ENCODE results near the gene OR8B4. TPM values are rescaled to one million over a fixed set of nuclear protein-coding genes. Genes with fewer than 3 reads are reported as not detected.
"Not testable (repeated sequence)": the region's sequence is repeated elsewhere in the genome, so short reads cannot be mapped to it uniquely, and the experiment has no call there.

The OR8B4 gene
- polyA plus RNA-seq, 3 donors, result not detected

DNA sequence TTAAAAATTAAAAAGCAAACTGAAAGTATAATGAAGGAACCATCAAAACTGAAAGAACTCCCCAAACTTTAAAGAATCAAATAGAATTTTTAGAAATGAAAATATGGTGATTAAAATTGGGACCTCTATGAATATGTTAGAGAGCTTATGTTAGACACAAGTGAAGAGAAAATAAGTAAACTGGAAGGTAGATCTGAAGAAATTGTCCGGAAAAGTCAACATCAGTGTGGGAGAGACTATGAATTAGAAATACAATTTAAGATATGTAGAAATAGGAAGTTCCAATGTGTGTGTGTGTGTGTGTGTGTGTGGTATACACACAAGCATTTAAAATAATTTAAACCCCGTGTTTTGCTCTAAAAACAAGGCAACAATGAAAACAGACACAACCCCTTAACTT lies 4.9 kb upstream of the OR8B4 start:
- H3K27ac ChIP-seq (ENCODE audit: low read depth, low read length), result no peak overlapping the region
- 74 to 86% (median 76%) methylated on average over 2 of the region's 2 CpGs for WGBS, 3 donors

DNA sequence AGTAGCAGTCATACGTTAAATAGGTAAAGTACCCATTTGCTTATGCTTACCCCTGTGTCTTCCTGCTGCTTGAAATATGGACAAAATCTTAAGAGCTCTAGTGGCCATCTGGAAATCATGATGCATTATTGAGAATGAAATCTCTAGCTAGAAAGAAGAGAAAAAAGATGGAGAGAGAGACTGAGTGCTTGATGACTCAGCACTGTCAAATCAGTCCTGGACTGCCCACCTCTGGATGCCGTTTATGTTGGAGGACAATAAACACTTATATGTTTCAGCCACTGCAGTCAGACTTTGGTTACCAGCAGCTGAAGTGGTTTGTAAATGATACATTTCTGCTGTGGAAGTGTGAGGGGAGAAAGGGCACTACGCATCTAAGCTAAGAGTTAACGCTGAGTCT lies 3.6 kb downstream of the OR8B4 start:
- H3K27ac ChIP-seq (ENCODE audit: low read depth, low read length), result no peak overlapping the region
- 64 to 76% (median 74%) methylated on average over 4 of the region's 4 CpGs for WGBS, 3 donors

DNA sequence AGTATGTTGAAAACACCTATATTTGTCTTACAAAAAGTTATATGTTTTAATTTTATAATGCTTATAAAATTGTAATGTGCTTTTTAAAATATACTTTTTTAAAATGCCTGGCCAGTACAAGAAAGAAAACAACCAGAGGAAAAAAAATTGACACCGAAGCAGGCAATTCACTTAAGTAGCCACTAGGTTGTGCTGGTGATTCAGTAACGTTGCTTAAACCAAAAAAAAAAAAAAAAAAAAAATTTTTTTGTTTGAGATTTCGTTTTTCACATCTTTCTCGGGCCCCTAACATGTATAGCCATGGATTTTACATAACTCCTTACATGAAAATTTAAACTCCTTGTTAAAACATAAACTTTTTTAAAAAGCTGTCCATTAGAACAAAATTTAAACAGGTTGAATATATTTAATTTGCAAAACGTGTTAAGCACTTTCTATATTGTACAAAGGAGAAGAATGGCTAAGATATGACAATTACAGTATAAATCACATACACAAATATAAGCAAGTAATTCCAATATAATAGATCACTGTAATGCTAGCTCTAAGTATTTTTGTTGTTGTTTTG lies 9.2 kb downstream of the OR8B4 start:
- WGBS, 3 donors, result 14 to 20% (median 18%) methylated on average over 5 of the region's 5 CpGs
- no peak overlapping the region for H3K27ac ChIP-seq (ENCODE audit: low read depth, low read length)

DNA sequence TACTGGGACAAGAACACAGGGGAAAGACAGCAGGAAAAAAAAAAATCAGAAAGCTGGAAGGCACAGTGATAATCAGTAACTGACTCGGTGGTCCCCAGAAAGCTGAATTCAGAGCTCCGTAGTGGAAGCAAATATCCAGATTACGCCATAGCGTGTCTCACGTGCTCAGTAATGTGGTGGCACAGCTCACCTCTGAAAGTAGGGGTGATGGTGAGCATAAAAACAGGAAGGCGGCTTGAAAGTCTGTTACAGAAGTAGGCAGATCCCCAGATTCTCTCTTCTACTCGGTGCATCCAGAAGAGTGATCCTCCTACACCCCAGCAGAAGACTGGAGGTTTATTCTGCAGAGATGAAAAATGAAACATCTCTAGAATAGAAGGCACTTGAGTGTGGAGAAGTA lies 14.8 kb downstream of the OR8B4 start:
- WGBS, 3 donors, result 71 to 86% (median 79%) methylated on average over 7 of the region's 7 CpGs
- H3K27ac ChIP-seq (ENCODE audit: low read depth, low read length), result no peak overlapping the region

DNA sequence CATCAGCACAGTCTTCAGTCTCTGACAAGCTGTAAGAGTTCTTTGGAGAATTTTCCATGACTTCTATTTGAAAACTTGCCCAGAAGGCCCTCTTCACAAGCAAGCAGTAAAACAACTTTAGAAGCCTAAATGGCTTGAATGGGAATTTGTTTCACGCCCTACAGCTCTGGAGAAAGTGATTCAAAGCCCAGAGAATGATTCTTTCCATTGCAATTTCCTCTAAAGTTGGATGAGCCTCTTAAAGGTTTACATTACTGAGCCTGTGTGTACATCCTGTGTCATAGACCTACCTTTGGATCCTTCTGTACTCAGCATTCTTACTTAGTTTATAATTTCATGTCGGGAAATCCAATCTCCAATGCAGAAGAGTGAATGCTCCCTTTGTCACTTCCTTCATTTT lies 19.1 kb downstream of the OR8B4 start:
- WGBS, 3 donors, result 47 to 69% (median 51%) methylated on average over 2 of the region's 2 CpGs
- H3K27ac ChIP-seq (ENCODE audit: low read depth, low read length), result no peak overlapping the region

DNA sequence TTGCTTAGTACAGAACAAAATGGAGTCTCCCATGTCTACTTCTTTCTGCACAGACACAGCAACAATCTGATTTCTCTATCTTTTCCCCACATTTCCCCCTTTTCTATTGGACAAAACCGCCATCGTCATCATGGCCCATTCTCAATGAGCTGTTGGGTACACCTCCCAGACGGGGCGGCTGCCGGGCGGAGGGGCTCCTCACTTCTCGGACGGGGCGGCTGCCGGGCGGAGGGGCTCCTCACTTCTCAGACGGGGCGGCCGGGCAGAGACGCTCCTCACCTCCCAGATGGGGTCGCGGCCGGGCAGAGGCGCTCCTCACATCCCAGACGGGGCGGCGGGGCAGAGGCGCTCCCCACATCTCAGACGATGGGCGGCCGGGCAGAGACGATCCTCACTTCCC lies 21.5 kb downstream of the OR8B4 start:
- WGBS, 3 donors, result 91 to 94% (median 94%) methylated on average over 16 to 24 of the region's 27 CpGs
- not testable (repeated sequence) for H3K27ac ChIP-seq (ENCODE audit: low read depth, low read length)

DNA sequence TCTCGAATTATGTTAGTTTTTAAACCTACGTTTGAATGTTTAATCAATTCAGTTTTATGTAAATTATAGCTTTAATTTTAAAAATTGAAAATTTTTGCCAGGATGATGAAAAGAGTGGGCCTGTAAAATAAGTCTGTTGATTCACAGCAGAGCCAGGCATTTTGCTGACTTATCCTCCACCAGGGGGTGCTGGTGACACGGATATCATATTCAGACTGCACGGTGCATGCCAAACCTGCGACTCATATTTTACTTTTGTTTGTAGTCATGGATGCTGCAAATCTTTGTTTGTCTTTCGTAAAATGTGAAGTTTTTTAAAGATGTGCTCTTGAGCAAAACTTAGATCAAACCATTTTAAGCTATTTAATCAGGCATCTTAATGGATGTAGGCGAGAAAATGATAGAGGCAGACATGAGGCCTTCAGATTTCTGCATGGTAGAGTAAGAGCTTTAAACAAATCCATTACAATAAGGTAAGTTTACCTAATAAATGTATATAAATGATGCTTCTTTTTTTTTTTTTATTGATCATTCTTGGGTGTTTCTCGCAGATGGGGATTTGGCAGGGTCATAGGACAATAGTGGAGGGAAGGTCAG lies 22.2 kb downstream of the OR8B4 start:
- H3K27ac ChIP-seq (ENCODE audit: low read depth, low read length), result no peak overlapping the region
- 42 to 44% (median 44%) methylated on average over 8 of the region's 8 CpGs for WGBS, 3 donors

DNA sequence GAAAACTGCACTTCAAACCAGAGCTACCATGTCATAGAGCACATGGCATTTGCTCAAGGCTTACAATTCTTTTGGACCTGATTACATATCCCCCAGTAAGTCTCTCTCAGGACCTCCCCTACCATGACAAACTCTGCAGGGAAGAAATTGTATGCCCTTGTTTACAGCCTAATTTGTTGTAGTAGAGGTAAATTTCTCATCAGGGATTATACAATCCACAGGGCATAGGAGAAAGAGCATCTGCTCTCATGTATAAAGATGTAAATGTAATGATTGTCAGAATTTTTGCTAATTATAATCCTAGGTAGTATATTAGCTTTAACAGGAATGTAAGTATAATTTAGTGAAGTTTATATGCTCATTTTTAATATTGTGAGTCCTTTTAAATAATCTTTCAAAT lies 25.7 kb downstream of the OR8B4 start, which contains the start of gene OR8B3:
Gene OR8B3, minus strand, starts transcription at position 101 of the 400 bp plus-strand sequence. CDS start 1,673 bp downstream, outside the sequence.
- H3K27ac ChIP-seq (ENCODE audit: low read depth, low read length), result no peak within 1 kb of the TSS

DNA sequence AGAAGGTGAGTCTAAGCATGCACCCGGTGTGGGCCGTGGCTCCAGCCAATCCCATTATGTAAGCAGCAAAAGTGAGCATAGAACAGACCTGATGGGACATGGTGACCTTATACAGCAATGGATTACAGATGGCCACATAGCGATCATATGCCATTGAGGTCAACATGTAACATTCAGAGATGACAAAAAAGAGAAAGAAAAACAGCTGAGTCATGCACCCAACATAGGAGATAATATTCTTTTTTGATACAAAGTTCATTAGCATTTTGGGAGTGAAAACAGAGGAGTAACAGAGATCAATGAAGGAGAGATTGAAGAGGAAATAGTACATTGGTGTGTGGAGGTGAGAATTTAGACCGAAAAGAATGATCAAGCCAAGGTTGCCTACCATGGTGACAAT lies 27.8 kb downstream of the OR8B4 start:
- not testable (repeated sequence) for H3K27ac ChIP-seq (ENCODE audit: low read depth, low read length)
- 72 to 90% (median 74%) methylated on average over 2 of the region's 4 CpGs for WGBS, 3 donors

DNA sequence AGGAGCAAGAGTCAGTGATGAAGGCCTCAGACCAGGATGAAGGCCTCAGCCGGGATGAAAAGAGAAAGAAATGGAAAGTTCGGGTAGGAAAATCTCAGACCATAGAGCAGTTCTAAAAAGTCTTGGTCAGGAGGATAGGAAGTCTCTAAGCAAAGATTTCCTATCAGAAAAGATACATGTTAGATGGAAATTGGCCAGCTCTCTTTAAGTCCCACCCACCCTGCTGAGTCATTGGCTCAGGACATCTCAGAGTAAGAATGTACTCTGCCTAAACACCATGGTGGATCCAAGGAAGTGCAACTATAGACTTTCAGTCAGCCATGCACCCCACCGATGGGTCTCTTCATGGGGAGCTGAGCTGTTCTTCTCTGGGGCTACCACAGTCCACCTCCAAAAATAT lies 30.3 kb downstream of the OR8B4 start:
- WGBS, 3 donors, result 58 to 82% (median 62%) methylated on average over 3 of the region's 3 CpGs
- no peak overlapping the region for H3K27ac ChIP-seq (ENCODE audit: low read depth, low read length)

DNA sequence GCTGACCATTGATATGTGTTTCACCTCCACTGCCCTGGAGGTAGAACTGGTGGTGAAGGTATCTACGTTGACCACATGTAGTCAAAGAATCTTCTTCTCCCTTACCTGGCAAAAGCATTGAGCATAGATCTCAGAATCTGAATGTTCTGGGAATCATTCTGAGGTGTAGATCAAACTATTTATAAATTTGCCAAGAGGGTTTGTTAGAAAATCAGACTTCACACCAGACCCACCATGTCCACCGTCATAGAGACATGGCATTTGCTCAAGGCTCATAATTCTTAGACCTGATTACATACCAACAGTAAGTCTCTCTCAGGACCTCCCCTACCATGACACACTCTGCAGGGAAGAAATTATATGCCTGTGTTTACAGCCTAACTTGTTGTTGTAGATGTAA lies 40.3 kb downstream of the OR8B4 start, which contains the start of gene OR8B2:
Gene OR8B2, minus strand, starts transcription at position 101 of the 400 bp plus-strand sequence. CDS start 1,156 bp downstream, outside the sequence.
- whole genome bisulfite sequencing, 3 donors, result 84 to 90% (median 87%) methylated on average over 2 of the region's 2 CpGs
- H3K27ac ChIP-seq (ENCODE audit: low read depth, low read length), result no peak within 1 kb of the TSS

DNA sequence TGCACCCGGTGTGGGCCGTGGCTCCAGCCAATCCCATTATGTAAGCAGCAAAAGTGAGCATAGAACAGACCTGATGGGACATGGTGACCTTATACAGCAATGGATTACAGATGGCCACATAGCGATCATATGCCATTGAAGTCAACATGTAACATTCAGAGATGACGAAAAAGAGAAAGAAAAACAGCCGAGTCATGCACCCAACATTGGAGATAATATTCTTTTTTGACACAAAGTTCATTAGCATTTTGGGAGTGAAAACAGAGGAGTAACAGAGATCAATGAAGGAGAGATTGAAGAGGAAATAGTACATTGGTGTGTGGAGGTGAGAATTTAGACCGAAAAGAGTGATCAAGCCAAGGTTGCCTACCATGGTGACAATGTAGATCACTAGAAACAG lies 41.8 kb downstream of the OR8B4 start:
- WGBS, 3 donors, result 79 to 91% (median 85%) methylated on average over 4 of the region's 6 CpGs
- not testable (repeated sequence) for H3K27ac ChIP-seq (ENCODE audit: low read depth, low read length)

DNA sequence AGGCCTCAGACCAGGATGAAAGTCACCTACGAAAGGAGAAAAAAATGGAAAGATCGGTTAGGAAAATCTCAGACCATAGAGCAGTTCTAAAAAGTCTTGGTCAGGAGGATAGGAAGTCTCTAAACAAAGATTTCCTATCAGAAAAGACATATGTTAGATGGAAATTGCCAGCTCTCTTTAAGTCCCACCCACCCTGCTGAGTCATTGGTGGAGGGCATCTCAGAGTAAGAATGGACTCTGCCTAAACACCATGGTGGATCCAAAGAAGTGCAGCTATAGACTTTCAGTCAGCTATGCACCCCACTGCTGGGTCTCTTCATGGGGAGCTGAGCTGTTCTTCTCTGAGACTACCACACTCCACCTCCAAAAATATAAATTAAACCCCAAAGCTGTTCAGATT lies 44.1 kb downstream of the OR8B4 start:
- 93 to 95% (median 95%) methylated on average over 2 of the region's 2 CpGs for WGBS, 3 donors

DNA sequence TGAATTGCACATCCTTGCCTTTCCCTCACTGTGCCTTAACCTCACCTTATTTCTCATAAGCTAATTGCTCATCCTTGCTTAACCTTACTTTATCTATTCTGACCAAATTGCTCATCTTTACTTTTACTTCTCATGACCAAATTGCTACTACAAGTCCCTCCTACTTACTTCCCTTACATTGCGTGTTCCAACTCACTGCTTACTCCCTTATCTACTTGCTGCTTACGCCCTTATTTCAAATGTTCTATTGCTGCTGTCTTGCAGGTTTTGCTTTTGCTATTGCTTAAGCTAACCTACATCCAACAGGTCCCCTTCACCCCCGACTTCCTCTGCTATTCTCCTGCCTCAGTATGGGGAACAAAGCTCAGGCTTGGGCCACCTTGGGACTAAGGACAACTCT lies 48.4 kb downstream of the OR8B4 start:
- H3K27ac ChIP-seq (ENCODE audit: low read depth, low read length), result no peak overlapping the region
- 73 to 81% (median 79%) methylated on average over 3 of the region's 3 CpGs for WGBS, 3 donors

More for the DNA sequence above, 44.1 kb downstream of the OR8B4 start:
- no peak overlapping the region for H3K27ac ChIP-seq (ENCODE audit: low read depth, low read length)

Other genes starting within 250 kb of the OR8B4 start
- not detected for gene OR10D3, start 241.5 kb downstream of the OR8B4 start, polyA plus RNA-seq
- gene OR8G1, start 183.8 kb downstream of the OR8B4 start, polyA plus RNA-seq, result not detected
- gene OR8G5, start 168.5 kb downstream of the OR8B4 start, polyA plus RNA-seq, result not detected
- not detected for gene OR8D1, start 110.9 kb downstream of the OR8B4 start, polyA plus RNA-seq
- gene OR8D2, start 104.7 kb downstream of the OR8B4 start, polyA plus RNA-seq, result not detected
- not detected for gene OR8B2, start 40.4 kb downstream of the OR8B4 start, polyA plus RNA-seq
- not detected for gene OR8B3, start 25.8 kb downstream of the OR8B4 start, polyA plus RNA-seq
- not detected for gene OR8B8, start 20.8 kb upstream of the OR8B4 start, polyA plus RNA-seq
- gene OR8B12, start 118.8 kb upstream of the OR8B4 start, polyA plus RNA-seq, result not detected
- under 1 TPM in 1 of 3 donors, not detected in 2; under 0.01 TPM for gene OR8A1, start 145.1 kb upstream of the OR8B4 start, polyA plus RNA-seq
- not detected for gene PANX3, start 186.6 kb upstream of the OR8B4 start, polyA plus RNA-seq
- 10 to 100 TPM; 14.7 to 26.1 (median 25.9) TPM for gene TBRG1, start 198.0 kb upstream of the OR8B4 start, polyA plus RNA-seq
- gene SIAE, start 248.9 kb upstream of the OR8B4 start, polyA plus RNA-seq, result 10 to 100 TPM in 2 of 3 donors, 1 to 10 TPM in 1; 7.1 to 13.8 (median 11.0) TPM
- 1 to 10 TPM; 2.3 to 5.5 (median 2.8) TPM for gene SPA17, start 249.0 kb upstream of the OR8B4 start, polyA plus RNA-seq